PC-3 (cell line): ENCODE results near the gene PERP.

Experiments
- CTCF ChIP-seq: fragments of 300-600 bp; sonication (generic); conservative IDR thresholded peaks from 2 replicates; pipeline ENCODE4 v1.5.1; 2017; ENCODE audit warnings: antibody characterized with exemption, low read depth, mild to moderate bottlenecking, low read length
- EZH2 ChIP-seq: fragments of 300-600 bp; sonication (generic); IDR thresholded peaks from one replicate; pipeline ENCODE4 v1.6.1; 2017; ENCODE audit warnings: antibody characterized with exemption, mild to moderate bottlenecking, low read length; ENCODE audit not compliant: unreplicated experiment
- EZH2phosphoT487 ChIP-seq: fragments of 300-600 bp; sonication (generic); IDR thresholded peaks from 2 replicates; pipeline ENCODE4 v1.6.1; 2018; ENCODE audit warnings: mild to moderate bottlenecking, antibody characterized with exemption, low read length, borderline replicate concordance

DNA sequence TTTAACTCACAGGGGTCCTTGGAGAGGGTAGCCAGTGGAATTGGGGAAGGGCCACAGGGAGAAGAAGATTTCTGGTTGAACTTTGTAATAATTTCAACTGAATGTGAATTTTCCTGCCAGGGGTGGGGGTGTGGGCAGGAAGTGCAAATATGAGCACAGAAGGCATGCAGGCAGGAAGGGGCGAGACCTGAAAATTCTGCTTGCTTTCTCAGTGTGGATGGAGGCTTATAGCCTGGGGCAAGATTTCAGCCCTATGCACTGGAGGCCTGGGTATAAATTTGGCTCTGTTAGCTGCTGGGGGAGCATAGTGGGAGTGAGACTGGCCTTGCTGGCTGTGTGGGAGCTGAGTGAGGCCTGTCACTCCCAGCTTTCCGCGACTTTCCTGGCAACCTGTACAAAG lies 54.4 kb downstream of the PERP start:
- TF ChIP-seq CTCF (no peak), EZH2phosphoT487 (no peak), EZH2 (no peak)
